Raji (cell line): Measurements from ENCODE around the gene MTNR1B.

ENCODE experiments used
- POLR2A ChIP-seq: IDR thresholded peaks from 2 replicates; pipeline ENCODE4 v1.6.1; 2011; ENCODE audit warnings: low read depth, low read length, control low read depth; ENCODE audit not compliant: insufficient read depth

The MTNR1B gene

DNA sequence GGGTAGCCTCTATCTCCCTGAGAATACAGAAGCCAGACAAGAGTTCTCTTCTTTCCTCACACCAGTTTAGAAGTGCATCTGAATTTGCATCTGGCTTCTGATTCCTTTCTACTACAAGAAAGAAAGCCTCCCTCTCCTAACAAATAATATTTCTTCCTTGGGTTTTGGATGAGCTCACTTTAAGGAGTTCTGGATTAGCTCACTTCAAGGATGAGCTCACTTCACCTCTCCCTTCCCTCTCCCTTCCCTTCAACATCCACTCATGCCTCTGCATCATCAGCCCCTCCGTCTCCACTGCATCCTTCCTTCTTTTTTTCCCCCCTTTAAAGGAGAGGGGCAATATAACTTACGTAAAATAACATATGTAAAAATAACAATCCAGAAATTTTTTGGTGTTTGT lies 1.6 kb upstream of the MTNR1B start:
- TF ChIP-seq POLR2A: no peak

DNA sequence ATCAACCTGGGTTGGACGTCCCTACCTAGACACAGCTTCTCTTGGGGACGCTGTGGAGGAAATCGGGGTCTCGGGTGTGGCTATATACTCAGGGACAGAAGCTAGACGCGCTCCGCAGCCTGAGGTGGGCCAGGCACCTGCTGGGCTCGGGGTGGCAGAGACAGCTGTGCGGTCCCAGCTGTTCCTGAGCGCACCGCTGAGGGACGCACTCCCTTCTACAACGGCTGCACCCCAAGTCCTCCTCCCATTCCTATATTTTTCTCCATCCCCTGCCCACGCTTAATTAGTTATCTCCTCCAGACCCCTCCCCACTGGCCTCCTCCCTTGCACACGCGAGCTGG lies 188 bp upstream of the MTNR1B start:
- no peak for TF ChIP-seq POLR2A

DNA sequence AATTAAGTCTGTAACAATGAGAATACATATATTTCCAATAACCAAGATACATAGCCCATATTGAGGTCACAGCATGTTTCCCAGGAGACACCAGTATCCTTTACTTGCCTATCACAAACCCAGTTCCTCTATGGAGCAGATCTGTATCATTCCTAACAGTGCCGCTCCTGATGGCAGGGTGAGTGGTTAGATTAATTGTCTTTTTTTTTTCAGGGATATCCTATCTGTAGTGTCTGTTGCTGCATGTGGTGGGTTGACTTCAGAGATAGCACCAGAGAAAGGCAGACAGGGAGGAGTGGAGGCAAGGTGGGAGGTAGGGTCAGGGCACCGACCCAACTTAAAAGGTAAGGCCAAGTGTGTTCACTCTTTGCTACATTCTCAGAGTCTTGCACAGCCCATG lies 2.8 kb downstream of the MTNR1B start:
- no peak for TF ChIP-seq POLR2A

DNA sequence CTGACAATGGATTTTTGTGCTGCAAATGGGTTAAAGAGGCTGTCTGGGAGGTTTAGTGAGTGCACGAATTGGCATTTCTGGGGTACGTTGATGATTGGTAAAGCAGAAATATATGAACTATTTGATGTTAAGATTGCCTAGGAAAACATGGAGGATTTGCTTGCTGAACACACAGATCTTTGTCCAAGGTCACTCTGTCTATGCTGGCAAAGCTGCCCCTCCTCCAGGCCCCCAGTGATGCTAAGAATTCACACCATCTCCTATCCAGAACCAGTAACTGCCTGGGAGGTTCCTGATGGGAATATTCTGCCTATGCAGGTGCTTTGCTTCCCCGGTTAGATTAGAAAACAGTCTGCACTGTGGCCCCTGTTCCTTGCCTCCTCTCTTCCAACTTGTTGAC lies 5.8 kb downstream of the MTNR1B start:
- TF ChIP-seq POLR2A: no peak

DNA sequence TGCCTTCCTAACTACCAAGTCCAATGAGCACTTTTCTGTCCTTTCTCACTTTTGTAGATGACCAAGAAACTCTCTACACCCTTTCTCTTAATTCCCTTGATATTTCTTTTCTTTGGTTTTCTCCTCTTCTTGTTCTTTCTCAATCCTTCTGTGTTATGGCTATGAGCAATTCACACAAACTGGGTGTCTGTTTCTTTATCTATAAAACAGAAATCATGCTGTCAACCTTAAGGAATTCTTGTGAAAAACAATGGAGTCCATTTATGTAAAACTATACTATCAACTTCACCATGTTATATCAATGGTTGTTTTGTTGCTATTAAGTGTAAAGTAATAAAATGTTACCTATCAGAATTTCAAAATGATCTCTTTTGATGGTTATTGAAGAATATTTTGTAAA lies 7.2 kb downstream of the MTNR1B start:
- no peak for TF ChIP-seq POLR2A

DNA sequence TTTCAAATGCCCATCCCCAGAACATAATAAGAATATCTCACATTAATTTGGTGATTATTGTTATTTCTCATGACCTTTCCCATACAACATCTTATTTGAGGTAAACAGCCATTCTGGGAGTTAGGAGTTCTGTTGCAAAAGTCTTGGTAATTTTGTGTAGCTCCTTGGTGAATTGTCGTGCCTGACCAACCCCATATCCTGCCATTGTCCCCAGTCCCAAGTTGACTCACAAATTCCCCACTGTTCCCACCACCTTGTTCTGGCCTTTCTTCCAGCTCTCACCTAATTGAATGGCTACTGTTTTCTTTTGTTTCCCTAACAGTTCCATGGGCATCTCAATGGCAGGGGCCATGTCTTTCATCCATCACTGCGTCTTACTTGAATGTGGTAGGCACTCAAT lies 8.0 kb downstream of the MTNR1B start:
- TF ChIP-seq POLR2A: no peak

DNA sequence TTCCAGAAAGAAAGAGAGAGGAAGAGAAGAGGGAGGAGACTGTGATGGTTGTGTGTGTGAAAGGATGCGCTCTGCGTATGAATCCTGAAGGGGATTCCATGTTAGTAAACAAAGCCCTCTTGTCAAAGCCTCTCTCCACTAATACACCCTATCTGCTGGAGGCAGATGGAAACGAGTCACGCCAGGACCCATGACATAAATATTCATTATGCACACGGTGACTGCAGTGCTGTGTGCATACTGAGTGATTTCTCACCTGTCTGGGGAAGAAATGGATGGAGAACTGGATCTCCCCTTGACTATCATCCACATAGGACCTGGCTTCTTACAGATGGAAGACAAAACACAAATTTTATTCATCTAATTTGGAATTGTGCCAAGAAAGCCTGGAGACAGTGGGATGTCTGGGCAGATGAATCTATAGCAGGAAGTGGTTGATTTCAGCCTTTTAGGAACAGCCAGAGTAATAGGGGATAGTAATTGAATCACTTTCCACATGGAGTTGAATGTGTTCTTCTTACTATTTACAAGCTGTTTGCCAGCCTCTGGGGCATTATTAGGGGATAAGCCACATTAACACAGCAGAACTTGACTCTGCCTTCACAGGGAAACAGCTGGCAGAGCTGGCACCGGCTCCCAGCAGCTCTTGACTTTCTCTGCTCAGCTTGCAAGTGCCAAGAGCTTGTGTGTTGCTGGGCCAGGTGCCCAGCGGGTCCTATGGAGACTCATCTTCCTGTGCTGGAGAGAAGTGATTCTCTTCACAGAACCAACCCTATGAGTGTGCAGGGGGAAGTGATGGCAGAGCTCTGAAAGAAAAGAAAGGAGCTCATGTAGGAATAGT lies 9.0 kb downstream of the MTNR1B start:
- no peak for TF ChIP-seq POLR2A

DNA sequence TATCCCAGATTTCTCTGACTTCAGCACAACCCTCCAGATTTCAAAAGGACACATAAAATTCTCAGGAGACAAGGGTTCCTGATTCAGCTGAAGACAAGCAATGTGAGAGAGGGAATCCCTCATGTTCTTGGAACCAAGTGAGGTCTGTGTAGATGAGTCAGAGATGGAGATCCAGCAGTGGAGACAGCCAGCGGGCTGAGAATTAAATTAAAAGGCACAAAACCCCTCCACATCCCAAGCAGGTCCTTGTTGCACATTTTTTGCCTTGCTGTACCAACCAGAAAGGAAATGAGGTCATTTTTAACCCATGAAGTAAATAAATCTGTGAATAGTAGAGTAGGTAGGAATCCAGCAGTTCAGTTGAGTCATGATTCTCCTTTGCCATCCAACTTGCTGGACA lies 9.7 kb downstream of the MTNR1B start:
- no peak for TF ChIP-seq POLR2A

DNA sequence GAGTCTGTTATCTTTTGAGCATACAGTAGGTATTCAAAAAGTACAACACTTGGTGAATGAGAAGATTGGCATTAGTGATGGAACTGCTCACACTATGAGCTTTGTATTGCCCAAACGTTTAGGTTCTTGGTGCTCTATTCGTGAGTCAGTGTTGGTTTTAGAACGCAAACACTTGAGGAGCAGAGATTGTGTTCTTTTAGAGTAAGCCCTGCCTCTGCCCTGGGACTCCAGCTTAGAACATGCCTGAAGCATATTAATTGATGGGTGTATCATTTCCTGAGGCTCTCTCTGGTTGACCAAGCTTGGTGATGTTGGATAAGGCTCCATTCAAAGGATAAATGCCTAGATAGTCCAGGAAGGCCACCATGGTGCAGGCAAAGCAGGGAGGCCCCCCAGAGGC lies 10.9 kb downstream of the MTNR1B start:
- no peak for TF ChIP-seq POLR2A

DNA sequence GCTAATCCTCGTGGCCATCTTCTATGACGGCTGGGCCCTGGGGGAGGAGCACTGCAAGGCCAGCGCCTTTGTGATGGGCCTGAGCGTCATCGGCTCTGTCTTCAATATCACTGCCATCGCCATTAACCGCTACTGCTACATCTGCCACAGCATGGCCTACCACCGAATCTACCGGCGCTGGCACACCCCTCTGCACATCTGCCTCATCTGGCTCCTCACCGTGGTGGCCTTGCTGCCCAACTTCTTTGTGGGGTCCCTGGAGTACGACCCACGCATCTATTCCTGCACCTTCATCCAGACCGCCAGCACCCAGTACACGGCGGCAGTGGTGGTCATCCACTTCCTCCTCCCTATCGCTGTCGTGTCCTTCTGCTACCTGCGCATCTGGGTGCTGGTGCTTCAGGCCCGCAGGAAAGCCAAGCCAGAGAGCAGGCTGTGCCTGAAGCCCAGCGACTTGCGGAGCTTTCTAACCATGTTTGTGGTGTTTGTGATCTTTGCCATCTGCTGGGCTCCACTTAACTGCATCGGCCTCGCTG lies 12.1 kb downstream of the MTNR1B start:
- TF ChIP-seq POLR2A: no peak

DNA sequence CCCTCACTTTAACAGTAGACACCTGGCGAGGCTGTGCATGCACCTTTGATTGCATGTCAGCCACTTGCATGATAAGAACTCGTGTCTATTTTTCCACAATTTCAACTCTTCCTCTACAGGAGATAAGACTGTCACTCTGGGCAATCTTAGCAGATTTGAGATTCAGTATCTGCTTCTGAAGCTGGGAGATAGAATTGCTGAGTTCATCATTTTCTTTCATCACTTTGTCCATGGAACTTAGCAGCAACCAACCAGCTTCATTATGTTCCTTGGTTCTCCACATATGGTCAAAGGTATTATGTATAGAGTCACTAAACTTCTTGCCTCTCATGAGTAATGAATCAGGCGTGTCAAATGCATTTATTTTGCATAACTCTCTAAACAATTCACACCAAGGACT lies 17.1 kb downstream of the MTNR1B start:
- TF ChIP-seq POLR2A: no peak

DNA sequence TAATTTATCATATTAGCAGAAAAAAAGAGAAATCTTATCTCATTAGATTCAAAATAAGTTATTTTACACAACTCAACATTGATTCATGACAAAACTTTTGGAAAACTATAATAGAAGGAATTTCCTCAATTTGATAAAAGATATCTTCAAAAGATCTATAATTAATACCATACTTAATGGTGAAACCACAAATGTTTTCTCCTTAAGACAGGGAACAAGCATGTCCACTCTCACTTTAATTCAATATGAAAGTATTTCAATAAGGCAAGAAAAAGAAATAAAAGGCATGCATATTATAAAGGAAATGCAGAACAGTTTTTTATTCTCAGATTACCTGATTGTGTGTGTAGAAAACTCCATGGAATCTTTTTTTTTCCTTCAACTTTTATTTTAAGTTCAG lies 23.6 kb downstream of the MTNR1B start:
- no peak for TF ChIP-seq POLR2A

DNA sequence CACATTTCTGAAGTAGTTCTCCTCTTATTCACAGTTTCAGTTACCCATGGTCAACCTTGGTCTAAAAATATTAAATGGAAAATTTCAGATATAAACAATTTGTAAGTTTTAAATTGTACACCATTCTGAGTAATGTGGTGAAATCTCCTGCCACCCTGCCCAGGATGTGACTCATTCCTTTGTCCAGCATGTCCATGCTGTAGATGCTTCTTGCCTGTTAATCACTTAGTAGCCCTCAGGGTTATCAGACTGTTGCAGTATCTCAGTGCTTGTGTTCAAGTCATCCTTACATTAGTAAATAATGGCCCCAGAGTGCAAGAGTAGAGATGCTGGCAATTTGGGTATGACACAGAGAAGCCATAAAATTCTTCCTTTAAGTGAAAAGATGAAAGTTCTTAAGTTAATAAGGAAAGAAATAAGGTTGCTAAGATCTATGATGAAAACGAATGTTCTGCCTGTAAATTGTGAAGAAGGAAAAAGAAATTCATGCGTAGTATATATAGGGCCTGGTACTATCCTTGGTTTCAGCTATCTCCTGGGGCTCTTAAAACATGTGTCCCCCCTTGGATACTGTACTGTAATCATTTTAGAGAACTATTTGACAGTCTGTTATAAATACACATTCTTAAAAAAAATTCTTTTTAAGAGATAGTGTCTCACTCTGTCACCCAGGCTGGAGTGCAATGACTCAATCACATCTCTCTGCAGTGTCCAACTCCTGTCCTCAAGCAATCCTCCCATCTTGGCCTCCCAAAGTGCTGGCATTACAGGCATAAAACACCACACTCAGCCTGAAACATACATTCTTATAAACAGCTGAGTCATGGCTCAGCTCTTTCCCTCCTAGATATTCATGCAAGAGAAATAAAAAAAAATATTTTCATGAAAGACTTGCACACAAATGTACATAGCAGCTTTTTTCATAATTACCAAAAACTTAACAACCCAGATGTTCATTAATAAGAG lies 31.3 kb downstream of the MTNR1B start:
- TF ChIP-seq POLR2A: no peak

DNA sequence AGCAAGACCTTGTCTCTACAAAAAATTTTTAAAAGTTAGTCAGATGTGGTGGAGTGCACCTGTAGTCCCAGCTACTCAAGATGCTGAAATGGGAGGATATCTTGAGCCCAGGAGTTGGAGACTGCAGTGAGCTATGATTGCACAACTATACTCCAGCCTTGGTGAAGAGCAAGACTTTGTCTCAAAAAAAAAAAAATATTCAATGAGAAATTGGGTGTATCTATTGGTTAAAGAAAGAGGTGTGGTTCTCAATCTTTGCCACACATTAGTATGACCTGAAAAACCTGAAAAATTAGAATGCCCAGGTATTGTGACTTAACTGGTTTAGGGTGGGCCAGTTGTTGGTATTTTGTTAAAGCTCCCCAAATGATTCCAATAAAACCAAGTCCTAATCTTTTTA lies 32.4 kb downstream of the MTNR1B start:
- no peak for TF ChIP-seq POLR2A

DNA sequence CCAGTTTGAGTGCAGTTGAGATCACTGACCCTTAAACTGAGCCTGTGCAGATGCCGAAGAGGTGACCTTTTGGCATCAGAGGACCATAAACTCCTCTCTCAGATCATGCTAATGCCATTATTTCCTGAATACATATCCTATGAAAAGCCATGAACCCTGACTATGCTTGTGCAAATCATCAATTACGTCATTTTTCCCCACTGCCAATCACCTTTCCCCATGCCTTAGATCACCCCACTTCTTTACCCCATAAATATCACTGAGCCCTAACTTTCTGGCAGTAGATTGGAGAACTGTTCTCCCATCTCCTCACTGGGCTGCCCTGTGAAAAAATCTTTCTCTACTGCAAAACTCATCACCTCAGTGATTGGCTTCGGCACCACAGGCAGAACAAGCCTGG lies 32.9 kb downstream of the MTNR1B start:
- no peak for TF ChIP-seq POLR2A

DNA sequence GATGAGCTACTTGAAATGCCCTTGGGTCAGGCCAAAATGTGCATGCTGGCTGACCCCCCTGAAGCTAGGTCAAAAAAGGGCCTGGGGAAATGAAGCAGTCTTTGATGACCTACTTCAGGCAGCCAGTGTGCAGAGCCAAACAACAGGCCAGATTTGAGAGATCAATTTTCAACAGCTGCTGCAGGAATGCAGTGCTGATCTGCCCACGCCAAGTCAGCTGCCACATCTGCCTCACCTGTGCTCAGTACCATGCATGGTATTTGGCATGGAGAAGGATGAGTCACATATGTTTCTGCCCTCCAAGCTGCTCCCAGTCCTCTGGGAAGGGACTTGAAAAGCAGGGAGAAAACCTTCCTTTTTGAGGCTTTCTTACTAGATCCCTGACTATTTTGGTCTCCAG lies 35.8 kb downstream of the MTNR1B start:
- no peak for TF ChIP-seq POLR2A

DNA sequence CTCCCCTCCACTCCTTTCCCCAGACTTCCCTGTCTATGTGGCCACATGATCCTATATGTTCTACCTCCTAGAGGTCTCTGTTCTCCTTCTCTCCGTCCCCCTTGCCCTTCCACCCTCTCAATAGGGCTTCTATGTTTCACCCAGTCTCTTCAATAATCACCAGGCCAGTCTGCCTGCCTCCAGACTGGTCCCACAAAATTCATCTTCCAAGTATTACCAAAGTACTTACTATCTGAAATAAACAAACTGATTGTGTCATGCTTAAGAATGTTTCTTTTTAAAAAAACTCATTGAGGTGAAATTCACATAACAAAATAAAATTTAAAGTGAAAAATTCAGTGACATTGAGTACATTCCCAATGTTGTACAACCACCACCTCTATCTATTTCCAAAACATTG lies 44.2 kb downstream of the MTNR1B start:
- TF ChIP-seq POLR2A: no peak

DNA sequence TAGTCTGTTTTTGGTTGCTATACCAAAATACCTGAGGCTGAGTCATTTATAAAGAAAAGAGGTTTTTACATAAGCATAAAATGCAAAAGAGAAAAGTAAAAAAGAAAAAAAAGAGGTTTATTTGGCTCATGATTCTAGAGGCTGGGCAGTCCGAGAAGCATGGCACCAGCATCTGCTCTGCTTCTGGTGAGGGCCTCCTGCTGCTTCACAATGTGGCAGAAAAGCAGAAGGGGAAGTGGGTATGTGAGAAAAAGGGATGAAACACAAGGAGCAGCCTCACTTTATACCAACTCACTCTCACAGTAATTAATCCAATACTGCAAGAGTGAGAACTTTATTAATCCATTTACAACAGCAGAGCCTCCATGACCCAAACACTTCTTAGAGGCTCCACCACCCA lies 47.1 kb downstream of the MTNR1B start:
- no peak for TF ChIP-seq POLR2A
